K562 (cell line): Measurements from ENCODE around the gene NINJ1. TPM values are rescaled to one million over a fixed set of nuclear protein-coding genes. Genes with fewer than 3 reads are reported as not detected.

Experiments
- ARID1B ChIP-seq: fragments of 450-650 bp; IDR thresholded peaks from 2 replicates; pipeline ENCODE4 v1.6.1; 2016; ENCODE audit warnings: antibody characterized with exemption, mild to moderate bottlenecking, inconsistent platforms
- ATF6 ChIP-seq: sonication (generic); formaldehyde crosslinking; IDR thresholded peaks from 2 replicates; pipeline ENCODE4 v1.4.0; 2020; ENCODE audit warnings: mild to moderate bottlenecking, missing genetic modification reagents
- NFE2 ChIP-seq: IDR thresholded peaks from 2 replicates; pipeline ENCODE4 v1.6.1; 2014; ENCODE audit warnings: antibody characterized with exemption, low read depth
- RBM14 ChIP-seq: fragments of 200-400 bp; formaldehyde crosslinking; IDR thresholded peaks from 2 replicates; pipeline ENCODE4 v1.6.1; 2018; ENCODE audit warnings: low read depth, mild to moderate bottlenecking, low read length, moderate library complexity, borderline replicate concordance; ENCODE audit not compliant: insufficient read depth
- TAF1 ChIP-seq: IDR thresholded peaks from 2 replicates; pipeline ENCODE4 v1.6.1; 2011; ENCODE audit warnings: mild to moderate bottlenecking, low read length, moderate library complexity; ENCODE audit not compliant: insufficient read depth, control insufficient read depth, severe bottlenecking; ENCODE audit errors: extremely low read depth
- ZFP30 ChIP-seq: fragments of 250-450 bp; sonication (Bioruptor Pico); IDR thresholded peaks from 2 replicates; pipeline ENCODE4 v1.8.0; 2022; ENCODE audit warnings: moderate library complexity, mild to moderate bottlenecking, inconsistent platforms, borderline replicate concordance
- ZFP36 ChIP-seq: fragments of 150-350 bp; IDR thresholded peaks from 2 replicates; pipeline ENCODE4 v1.6.1; 2018; ENCODE audit warnings: low read length, low read depth; ENCODE audit not compliant: partially characterized antibody
- ZNF274 ChIP-seq: IDR thresholded peaks from 2 replicates; pipeline ENCODE4 v1.6.1; 2011; ENCODE audit warnings: low read depth, mild to moderate bottlenecking, low read length, moderate library complexity, borderline replicate concordance
- ZNF589 ChIP-seq: fragments of 200-800 bp; sonication (Bioruptor generic); IDR thresholded peaks from 2 replicates; pipeline ENCODE4 v1.6.1; 2016; ENCODE audit warnings: low read depth, missing genetic modification characterization, missing compliant biosample characterization
- ZNF766 ChIP-seq: fragments of 200-800 bp; sonication (Bioruptor generic); conservative IDR thresholded peaks from 2 replicates; pipeline ENCODE4 v1.6.1; 2016; ENCODE audit warnings: missing genetic modification characterization, missing compliant biosample characterization
- polyA plus RNA-seq, 8 experiments: library from polyadenylated mRNA; depleted of rRNA in 4 of 8; stranded (reverse) in 5 of 8; unstranded in 3 of 8; fragments of >200 nt; fragmentation: Nextera tagmentation in 2 of 8; fragmentation: Illumina TruSeq in 1 of 8; extraction: Ambion mirVana in 2 of 8; extraction: Trizol in 1 of 8; gene quantifications; 2 replicates each; pipeline versions ENCODE4 v1.2.1 to v1.2.3, GENCODE V29; 2011 to 2014; ENCODE audit warnings: inconsistent platforms in 1 of 8, missing spikeins in 1 of 8
- total RNA-seq, 7 experiments: library from RNA; depleted of rRNA in 6 of 7; stranded (reverse); fragments of >200 nt in 6 of 7; fragmentation: Illumina TruSeq in 2 of 7; extraction: Trizol in 2 of 7; gene quantifications; 2 replicates each; pipeline versions ENCODE4 v1.2.1 to v1.2.3, GENCODE V29; 2011 to 2021; ENCODE audit warnings: low replicate concordance in 1 of 7
- TF ChIP-seq, protein P1 (sequence below): fragments of 450-650 bp; IDR thresholded peaks from 2 replicates; pipeline ENCODE4 v1.6.1; 2014; ENCODE audit warnings: low read depth, mild to moderate bottlenecking, moderate library complexity, borderline replicate concordance
- TF ChIP-seq, protein P2 (sequence below): fragments of 250-450 bp; sonication (Bioruptor Pico); IDR thresholded peaks from 2 replicates; pipeline ENCODE4 v1.8.0; 2022; ENCODE audit warnings: moderate library complexity, mild to moderate bottlenecking, inconsistent platforms
- TF ChIP-seq, protein P3 (sequence below), 2 experiments: fragments of 450-650 bp; formaldehyde crosslinking in 1 of 2; IDR thresholded peaks; 2 replicates each; pipeline versions ENCODE4 v1.4.0 to v1.6.1; 2014 to 2020; ENCODE audit warnings: mild to moderate bottlenecking in 2 of 2, borderline replicate concordance in 1 of 2, low read depth in 1 of 2

Gene NINJ1
- total and polyA plus RNA-seq, 9 of the 15 experiments (the other 6 are each of a cell fraction or from before 2014, with no cell fraction given): 0.13 to 8.4 (median 4.9) TPM

GRCh38 chr9:93132946-93133680 lies 938 bp downstream of the NINJ1 start (continued):
- TF ChIP-seq RBM14 (no peak), ZFP30 (CRISPR knock-in tag) (no peak), ZNF274 (no peak), ZFP36 (peak; percentile 16), NFE2 (no peak), ZNF589 (CRISPR knock-in tag) (no peak; the same call in 1 of the 2 replicates), ATF6 (CRISPR knock-in tag) (no peak), ZNF766 (CRISPR knock-in tag) (no peak), ARID1B (peak; percentile 35; the same call in 1 of the 2 replicates), TAF1 (no peak)
- TF ChIP-seq, protein P1, sequence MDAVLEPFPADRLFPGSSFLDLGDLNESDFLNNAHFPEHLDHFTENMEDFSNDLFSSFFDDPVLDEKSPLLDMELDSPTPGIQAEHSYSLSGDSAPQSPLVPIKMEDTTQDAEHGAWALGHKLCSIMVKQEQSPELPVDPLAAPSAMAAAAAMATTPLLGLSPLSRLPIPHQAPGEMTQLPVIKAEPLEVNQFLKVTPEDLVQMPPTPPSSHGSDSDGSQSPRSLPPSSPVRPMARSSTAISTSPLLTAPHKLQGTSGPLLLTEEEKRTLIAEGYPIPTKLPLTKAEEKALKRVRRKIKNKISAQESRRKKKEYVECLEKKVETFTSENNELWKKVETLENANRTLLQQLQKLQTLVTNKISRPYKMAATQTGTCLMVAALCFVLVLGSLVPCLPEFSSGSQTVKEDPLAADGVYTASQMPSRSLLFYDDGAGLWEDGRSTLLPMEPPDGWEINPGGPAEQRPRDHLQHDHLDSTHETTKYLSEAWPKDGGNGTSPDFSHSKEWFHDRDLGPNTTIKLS: no peak
- TF ChIP-seq, protein P2, sequence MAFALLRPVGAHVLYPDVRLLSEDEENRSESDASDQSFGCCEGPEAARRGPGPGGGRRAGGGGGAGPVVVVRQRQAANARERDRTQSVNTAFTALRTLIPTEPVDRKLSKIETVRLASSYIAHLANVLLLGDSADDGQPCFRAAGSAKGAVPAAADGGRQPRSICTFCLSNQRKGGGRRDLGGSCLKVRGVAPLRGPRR: no peak
- TF ChIP-seq, protein P3, sequence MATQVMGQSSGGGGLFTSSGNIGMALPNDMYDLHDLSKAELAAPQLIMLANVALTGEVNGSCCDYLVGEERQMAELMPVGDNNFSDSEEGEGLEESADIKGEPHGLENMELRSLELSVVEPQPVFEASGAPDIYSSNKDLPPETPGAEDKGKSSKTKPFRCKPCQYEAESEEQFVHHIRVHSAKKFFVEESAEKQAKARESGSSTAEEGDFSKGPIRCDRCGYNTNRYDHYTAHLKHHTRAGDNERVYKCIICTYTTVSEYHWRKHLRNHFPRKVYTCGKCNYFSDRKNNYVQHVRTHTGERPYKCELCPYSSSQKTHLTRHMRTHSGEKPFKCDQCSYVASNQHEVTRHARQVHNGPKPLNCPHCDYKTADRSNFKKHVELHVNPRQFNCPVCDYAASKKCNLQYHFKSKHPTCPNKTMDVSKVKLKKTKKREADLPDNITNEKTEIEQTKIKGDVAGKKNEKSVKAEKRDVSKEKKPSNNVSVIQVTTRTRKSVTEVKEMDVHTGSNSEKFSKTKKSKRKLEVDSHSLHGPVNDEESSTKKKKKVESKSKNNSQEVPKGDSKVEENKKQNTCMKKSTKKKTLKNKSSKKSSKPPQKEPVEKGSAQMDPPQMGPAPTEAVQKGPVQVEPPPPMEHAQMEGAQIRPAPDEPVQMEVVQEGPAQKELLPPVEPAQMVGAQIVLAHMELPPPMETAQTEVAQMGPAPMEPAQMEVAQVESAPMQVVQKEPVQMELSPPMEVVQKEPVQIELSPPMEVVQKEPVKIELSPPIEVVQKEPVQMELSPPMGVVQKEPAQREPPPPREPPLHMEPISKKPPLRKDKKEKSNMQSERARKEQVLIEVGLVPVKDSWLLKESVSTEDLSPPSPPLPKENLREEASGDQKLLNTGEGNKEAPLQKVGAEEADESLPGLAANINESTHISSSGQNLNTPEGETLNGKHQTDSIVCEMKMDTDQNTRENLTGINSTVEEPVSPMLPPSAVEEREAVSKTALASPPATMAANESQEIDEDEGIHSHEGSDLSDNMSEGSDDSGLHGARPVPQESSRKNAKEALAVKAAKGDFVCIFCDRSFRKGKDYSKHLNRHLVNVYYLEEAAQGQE (IDR thresholded peaks at IDR 0.05; ENCODE audit: borderline replicate concordance): no peak
- TF ChIP-seq, protein P3 (CRISPR knock-in tag; IDR thresholded peaks at IDR 0.05; ENCODE audit: low read depth): no peak
